Panc1 (cell line): ENCODE measurements around the gene UPF2.

ENCODE experiments used
- CTCF ChIP-seq: fragments of 450-650 bp; IDR thresholded peaks from 2 replicates; pipeline ENCODE4 v1.5.1; 2017; ENCODE audit warnings: mild to moderate bottlenecking
- POLR2AphosphoS5 ChIP-seq: IDR thresholded peaks from 2 replicates; pipeline ENCODE4 v1.6.1; 2012; ENCODE audit warnings: mild to moderate bottlenecking, low read depth, low read length, moderate library complexity
- TF ChIP-seq, protein P1 (sequence below), 2 experiments: IDR thresholded peaks; 2 replicates each; pipeline ENCODE4 v1.6.1; 2011 to 2012; ENCODE audit warnings: low read depth in 2 of 2, control low read depth in 1 of 2, low read length in 1 of 2, mild to moderate bottlenecking in 1 of 2, moderate library complexity in 1 of 2; ENCODE audit not compliant: insufficient read depth in 1 of 2

DNA sequence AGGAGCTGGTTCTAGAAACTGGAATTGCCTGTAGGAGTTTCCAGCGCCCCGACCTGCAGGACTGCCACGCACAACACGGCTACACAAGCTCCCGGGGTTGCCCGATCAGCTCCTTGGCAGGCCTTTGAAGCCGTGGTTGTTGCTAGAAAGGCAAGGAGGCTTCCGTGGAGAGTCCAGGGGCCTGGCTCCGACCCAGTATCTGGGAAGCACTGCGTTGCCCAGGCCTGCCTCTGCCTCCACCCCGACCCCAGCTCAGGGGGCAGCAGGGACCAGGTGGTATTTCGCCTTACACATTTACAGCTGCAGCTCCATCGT, 165.1 kb downstream of the UPF2 start:
- TF ChIP-seq CTCF (no peak), POLR2AphosphoS5 (no peak)
- TF ChIP-seq, protein P1, sequence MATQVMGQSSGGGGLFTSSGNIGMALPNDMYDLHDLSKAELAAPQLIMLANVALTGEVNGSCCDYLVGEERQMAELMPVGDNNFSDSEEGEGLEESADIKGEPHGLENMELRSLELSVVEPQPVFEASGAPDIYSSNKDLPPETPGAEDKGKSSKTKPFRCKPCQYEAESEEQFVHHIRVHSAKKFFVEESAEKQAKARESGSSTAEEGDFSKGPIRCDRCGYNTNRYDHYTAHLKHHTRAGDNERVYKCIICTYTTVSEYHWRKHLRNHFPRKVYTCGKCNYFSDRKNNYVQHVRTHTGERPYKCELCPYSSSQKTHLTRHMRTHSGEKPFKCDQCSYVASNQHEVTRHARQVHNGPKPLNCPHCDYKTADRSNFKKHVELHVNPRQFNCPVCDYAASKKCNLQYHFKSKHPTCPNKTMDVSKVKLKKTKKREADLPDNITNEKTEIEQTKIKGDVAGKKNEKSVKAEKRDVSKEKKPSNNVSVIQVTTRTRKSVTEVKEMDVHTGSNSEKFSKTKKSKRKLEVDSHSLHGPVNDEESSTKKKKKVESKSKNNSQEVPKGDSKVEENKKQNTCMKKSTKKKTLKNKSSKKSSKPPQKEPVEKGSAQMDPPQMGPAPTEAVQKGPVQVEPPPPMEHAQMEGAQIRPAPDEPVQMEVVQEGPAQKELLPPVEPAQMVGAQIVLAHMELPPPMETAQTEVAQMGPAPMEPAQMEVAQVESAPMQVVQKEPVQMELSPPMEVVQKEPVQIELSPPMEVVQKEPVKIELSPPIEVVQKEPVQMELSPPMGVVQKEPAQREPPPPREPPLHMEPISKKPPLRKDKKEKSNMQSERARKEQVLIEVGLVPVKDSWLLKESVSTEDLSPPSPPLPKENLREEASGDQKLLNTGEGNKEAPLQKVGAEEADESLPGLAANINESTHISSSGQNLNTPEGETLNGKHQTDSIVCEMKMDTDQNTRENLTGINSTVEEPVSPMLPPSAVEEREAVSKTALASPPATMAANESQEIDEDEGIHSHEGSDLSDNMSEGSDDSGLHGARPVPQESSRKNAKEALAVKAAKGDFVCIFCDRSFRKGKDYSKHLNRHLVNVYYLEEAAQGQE (IDR thresholded peaks at IDR 0.05; ENCODE audit: insufficient read depth in 1 of 2, low read depth in 2 of 2, low read length in 1 of 2) = no peak
